ENCODE results near the gene FAM174B. TPM values are rescaled to one million over a fixed set of nuclear protein-coding genes. Genes with fewer than 3 reads are reported as not detected.

The FAM174B gene
- total RNA-seq, 2 donors from 2014 or later: 25.2 to 25.7 TPM

DNA sequence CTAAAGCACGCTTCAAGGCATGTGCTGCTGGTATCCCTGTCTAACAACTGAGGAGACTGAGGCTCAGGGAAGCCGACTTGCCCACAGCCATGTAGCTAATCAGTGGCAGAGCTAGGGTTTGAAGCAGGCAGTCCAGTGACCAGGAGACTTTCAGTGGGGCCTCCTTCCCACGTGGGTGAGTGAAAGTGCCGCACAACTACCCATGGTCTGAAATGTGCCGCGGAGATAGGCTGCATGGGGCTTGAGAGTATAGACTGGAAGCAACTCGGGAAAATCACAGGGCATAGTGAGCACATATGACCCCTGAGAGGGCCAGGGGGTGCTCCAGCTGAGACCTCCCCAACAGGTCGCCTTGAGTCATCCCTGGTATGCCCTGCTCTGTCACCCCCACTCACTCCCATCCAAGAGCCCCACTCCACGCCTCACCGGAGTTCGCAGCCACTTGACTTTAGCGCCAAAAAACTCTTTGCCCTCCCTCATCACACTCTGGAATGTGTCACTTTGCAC, 19.1 kb downstream of the FAM174B start:
- no peak overlapping the region for H3K4me3 ChIP-seq
- H3K36me3 ChIP-seq: no peaks in the 10 kb centered on the region
- TF ChIP-seq, protein P1, sequence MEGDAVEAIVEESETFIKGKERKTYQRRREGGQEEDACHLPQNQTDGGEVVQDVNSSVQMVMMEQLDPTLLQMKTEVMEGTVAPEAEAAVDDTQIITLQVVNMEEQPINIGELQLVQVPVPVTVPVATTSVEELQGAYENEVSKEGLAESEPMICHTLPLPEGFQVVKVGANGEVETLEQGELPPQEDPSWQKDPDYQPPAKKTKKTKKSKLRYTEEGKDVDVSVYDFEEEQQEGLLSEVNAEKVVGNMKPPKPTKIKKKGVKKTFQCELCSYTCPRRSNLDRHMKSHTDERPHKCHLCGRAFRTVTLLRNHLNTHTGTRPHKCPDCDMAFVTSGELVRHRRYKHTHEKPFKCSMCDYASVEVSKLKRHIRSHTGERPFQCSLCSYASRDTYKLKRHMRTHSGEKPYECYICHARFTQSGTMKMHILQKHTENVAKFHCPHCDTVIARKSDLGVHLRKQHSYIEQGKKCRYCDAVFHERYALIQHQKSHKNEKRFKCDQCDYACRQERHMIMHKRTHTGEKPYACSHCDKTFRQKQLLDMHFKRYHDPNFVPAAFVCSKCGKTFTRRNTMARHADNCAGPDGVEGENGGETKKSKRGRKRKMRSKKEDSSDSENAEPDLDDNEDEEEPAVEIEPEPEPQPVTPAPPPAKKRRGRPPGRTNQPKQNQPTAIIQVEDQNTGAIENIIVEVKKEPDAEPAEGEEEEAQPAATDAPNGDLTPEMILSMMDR (IDR thresholded peaks at IDR 0.05): no peak
- no peak for DNase-seq
- no peaks in the 10 kb centered on the region for H3K27me3 ChIP-seq
- H3K27ac ChIP-seq: no peak overlapping the region
- H3K9me3 ChIP-seq: no peaks in the 10 kb centered on the region
- intact Hi-C loops (cut with DNase I): no loop called here
- H3K4me1 ChIP-seq: peaks cover 7% of the 10 kb centered on the region
- no peak overlapping the region for H3K9ac ChIP-seq (ENCODE audit: low read depth in 2 of 2, low read length in 2 of 2)

DNA sequence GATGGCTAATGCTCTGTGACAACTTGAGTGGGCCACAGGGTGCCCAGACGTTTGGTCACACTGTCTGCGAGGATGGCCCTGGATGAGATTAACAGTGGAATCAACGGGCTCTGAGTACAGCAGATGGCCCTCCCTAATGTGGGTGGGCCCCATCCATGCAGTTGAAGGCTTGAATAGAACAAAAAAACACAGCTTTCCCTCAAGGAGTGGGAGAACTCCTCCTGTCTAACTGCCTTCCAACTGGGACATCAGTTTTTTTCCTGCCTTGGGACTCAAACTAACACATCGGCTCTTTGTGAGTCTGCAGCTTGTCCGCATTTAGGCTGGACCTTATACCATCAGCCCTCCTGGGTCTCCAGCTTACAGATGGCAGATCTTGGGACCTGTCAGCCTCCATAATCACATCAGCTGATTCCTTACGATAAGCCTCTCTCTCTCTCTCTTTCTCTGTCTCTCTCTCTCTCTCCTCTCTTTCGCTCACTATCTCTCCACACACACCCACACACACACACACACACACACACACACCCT, 20.8 kb downstream of the FAM174B start:
- Histone ChIP-seq H3K27ac (no peak overlapping the region), H3K9me3 (no peaks in the 10 kb centered on the region), H3K4me1 (peaks cover 7% of the 10 kb centered on the region), H3K4me3 (no peak overlapping the region), H3K36me3 (no peaks in the 10 kb centered on the region), H3K9ac (ENCODE audit: low read depth in 2 of 2, low read length in 2 of 2) (no peak overlapping the region), H3K27me3 (no peaks in the 10 kb centered on the region)
- no peak for DNase-seq
- intact Hi-C loops (cut with DNase I): no loop called here
- TF ChIP-seq, protein P1 (IDR thresholded peaks at IDR 0.05): no peak

DNA sequence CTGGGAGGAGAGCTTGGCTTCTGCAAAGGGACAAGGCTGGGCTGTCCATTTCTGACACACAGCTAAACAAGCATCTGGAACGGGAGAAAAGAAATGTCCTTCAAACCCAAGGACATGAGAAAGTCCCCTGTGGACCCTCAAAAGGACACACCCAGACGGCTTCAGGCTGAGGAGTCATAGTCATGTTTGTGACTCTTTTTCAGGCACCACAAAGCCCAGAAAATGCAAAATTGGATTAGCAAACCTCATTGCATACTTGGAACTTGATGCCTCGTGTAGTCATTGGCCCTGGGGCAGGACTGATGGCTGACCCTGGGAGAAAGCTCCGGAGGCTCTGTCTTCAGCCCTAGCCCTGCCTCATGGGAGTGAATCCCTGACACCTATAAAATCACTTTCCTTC, 21.5 kb downstream of the FAM174B start:
- no peak for DNase-seq
- Histone ChIP-seq H3K27ac (no peak overlapping the region), H3K9me3 (no peaks in the 10 kb centered on the region), H3K4me1 (peaks cover 7% of the 10 kb centered on the region), H3K9ac (ENCODE audit: low read depth in 2 of 2, low read length in 2 of 2) (no peak overlapping the region), H3K27me3 (no peaks in the 10 kb centered on the region), H3K36me3 (no peaks in the 10 kb centered on the region), H3K4me3 (no peak overlapping the region)
- TF ChIP-seq, protein P1 (IDR thresholded peaks at IDR 0.05): no peak
- intact Hi-C loops (cut with DNase I): no loop called here

DNA sequence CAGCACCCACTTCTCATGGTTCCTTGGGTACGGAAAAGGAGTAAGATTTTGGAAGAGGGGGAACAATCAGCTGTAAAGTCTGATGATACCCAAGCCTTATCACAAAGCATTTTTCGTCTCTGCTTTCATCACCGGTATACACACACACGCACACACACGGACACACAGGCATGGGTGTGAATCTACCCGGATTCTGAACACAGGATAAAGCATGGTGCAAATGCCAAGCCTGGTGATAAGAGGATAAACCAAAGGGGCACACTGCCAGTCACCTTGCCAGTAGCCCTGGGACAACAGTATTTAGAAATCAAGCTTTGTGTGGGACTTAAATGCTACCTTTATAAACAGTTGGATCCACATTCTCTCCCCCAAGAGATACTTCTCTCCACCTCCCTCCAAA, 22.2 kb downstream of the FAM174B start:
- peaks cover 2% of the 10 kb centered on the region for H3K4me1 ChIP-seq
- DNase-seq: no peak
- H3K9me3 ChIP-seq: no peaks in the 10 kb centered on the region
- no peaks in the 10 kb centered on the region for H3K36me3 ChIP-seq
- intact Hi-C loops (cut with DNase I): no loop called here
- H3K27ac ChIP-seq: no peak overlapping the region
- H3K4me3 ChIP-seq: no peak overlapping the region
- H3K27me3 ChIP-seq: no peaks in the 10 kb centered on the region
- H3K9ac ChIP-seq (ENCODE audit: low read depth in 2 of 2, low read length in 2 of 2): no peak overlapping the region
- TF ChIP-seq, protein P1 (IDR thresholded peaks at IDR 0.05): no peak

DNA sequence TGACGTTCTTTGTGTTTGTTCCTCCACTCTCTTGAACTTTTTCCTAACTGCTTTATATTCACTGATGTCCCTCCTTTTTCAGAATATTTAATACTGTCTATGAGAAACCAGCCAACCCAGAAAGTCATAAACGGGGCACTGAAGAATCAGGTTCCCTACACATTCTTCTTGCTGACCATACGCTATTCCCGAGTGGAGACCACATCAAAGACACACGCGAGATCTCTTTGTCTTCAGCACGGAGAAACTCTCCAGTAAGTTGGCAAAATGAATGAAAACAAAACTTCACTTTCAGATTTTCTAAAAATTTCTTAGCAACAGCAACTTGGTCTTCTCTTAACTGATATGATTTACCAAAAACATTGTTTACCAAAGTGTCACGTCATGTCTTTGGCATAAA, 22.6 kb downstream of the FAM174B start:
- TF ChIP-seq, protein P1 (IDR thresholded peaks at IDR 0.05): no peak
- no peaks in the 10 kb centered on the region for H3K27me3 ChIP-seq
- no peaks in the 10 kb centered on the region for H3K36me3 ChIP-seq
- H3K4me1 ChIP-seq: no peaks in the 10 kb centered on the region
- DNase-seq: no peak
- H3K27ac ChIP-seq: no peak overlapping the region
- no peaks in the 10 kb centered on the region for H3K9me3 ChIP-seq
- H3K4me3 ChIP-seq: no peak overlapping the region
- intact Hi-C loops (cut with DNase I): no loop called here
- no peak overlapping the region for H3K9ac ChIP-seq (ENCODE audit: low read depth in 2 of 2, low read length in 2 of 2)
